Stimulated activated CD4-positive, alpha-beta T cell treated with anti-CD3 and anti-CD28 coated beads, Interleukin-2, amount 100 ng/mL, for 48 hours (primary cell): Measurements from ENCODE around the gene ZNF573.

Experiments
- DNase-seq, 2 donors: peaks; one replicate each; pipeline ENCODE4 v3.0.0-alpha.2; 2020

Gene ZNF573

DNA sequence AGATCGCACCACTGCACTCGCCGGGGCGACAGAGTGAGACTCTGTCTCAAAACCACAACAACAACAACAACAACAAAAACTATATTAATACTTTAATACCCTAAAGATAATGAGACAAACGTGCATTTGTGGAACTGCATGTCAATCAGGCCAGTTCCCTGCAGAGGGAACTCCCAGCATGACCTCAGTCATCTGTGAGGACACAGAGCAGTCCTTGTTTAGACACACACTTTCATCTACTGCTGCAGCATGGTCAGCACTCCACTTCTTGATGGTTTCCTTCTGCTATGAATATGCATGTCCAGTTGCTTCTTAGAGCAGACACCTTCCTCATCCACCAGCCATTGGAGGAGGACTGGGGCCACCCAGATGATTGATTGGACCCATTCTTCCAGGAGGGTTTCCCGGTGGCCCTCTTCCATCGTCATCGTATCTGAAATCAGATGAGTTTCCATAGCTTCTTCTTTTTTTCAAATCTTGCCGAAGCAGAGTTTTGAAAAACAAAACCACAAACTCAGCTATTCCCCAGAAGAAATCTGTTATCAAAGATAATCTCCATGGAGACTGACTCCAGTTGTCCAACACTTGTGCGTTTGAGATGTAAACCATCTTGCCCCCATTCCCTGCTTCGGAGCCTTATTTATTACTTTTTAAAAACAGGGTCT is 86.3 kb downstream of the ZNF573 start:
- DNase-seq = no peak

GRCh38 chr19:37691881-37692504 is 87.4 kb downstream of the ZNF573 start:
- DNase-seq = peak; percentile 58 to 67
